CD4-positive, alpha-beta T cell treated with Interleukin-10 for 1 hour (primary cell): Measurements from ENCODE around the gene HDDC3.
"Not testable (repeated sequence)": the region's sequence is repeated elsewhere in the genome, so short reads cannot be mapped to it uniquely, and the experiment has no call there.

ENCODE experiments used
- DNase-seq: peaks from one replicate; pipeline ENCODE4 v3.0.0-alpha.2; 2020

Gene HDDC3

GRCh38 chr15:90929246-90930019 lies 2.9 kb downstream of the HDDC3 start:
- DNase-seq, result no peak

DNA sequence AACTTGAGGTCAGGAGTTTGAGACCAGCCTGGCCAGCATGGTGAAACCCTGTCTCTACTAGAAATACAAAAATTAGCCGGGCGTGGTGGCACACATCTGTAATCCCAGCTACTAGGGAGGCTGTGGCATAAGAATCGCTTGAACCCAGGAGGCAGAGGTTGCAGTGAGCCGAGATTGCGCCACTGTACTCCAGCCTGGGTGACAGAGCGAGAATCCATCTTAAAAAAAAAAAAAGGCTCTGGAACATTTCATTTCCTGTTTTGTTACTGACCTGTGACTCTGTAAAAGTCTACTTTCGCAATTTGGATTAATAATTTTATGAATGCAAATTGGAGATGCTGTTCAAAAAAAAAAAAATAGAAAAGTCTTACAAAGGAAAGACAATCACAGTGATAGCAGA lies 4.2 kb downstream of the HDDC3 start:
- DNase-seq, result not testable (repeated sequence)

- not testable (repeated sequence) for DNase-seq
Observed at GRCh38 chr15:90926766-90927165, 5.6 kb downstream of the HDDC3 start.

- DNase-seq, result no peak
Observed at GRCh38 chr15:90924375-90924774, 8.0 kb downstream of the HDDC3 start.

DNA sequence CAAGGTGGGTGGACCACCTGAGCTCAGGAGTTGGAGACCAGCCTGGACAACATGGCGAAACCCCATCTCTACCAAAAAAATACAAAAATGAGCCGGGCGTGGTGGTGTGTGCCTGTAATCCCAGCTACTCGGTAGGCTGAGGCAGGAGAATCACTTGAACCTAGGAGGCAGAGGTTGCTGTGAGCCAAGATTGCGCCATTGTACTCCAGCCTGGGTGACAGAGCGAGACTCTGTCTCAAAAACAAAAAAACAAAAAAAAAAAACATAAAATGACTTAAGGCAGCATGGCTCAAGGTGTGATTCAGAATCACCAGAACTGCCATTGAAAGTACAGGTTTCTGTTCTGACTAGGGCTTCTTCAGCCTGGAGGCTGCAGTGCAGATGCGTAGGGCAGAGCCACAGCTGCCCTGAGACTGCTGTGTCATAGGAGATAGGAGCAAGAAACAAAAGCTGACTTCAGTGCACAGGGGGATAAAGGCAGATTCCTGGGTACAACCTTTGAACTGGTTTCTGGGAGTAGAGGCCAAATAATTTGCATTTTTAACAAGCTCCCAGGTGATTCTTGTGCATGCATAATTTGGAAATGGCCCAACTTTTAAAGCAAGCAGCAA lies 9.5 kb downstream of the HDDC3 start:
- not testable (repeated sequence) for DNase-seq

- no peak for DNase-seq
Observed at GRCh38 chr15:90921887-90922286, 10.5 kb downstream of the HDDC3 start.

DNA sequence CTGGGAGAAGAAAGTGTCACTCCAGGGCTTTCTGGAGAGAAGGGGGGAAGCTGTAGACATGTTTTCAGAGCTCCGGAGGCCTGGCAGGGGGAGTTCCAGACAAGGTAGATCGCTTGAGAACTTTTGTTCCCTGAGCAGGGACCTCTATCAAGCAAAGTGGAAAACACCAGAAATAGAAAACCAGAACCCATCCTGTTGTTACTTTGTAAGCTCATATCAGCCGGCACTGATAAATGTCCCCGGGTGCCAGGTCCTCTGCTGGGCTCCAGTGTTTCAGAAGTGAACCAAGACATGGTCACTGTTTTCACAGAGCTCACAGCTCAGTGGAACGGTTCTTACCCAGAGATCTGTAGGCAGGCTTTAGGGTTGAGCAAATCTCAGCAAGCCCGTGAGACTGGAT lies 13.5 kb downstream of the HDDC3 start:
- DNase-seq, result no peak

DNA sequence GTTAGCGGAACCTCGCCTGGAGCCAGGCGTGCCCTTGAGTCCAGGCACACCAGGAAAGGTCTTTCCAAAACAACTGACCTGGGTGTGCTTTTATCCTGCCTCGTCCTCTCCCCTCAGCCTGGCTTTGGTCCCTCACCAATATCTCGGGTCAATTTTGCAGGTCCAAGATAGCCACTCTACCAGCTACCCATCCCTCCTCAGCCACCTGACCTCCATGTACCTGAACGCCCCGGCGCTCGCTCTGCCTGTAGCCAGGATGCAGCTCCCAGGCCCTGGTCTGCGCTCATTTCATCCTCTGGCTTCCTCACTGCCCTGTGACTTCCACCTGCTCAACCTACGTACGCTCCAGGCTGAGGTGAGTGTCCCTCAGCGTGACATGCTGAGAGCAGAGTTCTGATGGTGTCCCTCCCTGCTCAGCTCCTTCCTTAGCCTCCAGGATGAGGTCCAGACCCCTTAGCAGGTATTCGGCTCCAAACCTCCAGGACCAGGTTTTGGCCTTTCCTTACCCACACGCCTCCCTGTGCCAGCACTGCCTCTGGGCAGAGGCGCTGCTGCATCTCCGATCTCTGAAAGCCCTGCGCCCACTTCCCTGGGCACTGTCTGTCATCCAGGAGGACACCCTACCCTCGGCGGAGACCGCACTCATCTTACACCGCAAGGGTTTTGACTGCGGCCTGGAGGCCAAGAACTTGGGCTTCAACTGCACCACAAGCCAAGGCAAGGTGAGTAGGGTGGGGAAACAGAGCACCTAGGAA lies 14.1 kb downstream of the HDDC3 start:
- no peak for DNase-seq

GRCh38 chr15:90917569-90917968 lies 14.8 kb downstream of the HDDC3 start:
- DNase-seq, result no peak

DNA sequence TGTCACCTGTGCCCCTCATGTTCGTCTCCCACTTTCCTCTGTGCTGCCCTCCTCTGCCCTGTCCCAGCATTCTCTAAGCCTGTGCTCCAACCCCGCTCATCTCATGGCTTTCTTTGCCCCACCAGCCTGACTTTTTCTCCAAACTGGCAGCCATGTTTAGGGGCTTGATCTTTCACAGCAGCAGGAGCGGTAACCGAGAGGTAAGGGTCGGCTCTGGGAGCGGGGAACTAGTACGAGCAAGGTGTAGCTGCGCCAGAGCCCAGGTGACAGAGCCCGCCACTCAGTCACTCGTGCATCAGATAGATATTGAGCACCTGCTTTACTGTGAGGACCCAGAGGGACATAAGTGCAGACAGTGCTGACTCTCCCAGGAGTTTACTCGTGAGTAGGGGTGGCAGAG lies 15.9 kb downstream of the HDDC3 start:
- no peak for DNase-seq

DNA sequence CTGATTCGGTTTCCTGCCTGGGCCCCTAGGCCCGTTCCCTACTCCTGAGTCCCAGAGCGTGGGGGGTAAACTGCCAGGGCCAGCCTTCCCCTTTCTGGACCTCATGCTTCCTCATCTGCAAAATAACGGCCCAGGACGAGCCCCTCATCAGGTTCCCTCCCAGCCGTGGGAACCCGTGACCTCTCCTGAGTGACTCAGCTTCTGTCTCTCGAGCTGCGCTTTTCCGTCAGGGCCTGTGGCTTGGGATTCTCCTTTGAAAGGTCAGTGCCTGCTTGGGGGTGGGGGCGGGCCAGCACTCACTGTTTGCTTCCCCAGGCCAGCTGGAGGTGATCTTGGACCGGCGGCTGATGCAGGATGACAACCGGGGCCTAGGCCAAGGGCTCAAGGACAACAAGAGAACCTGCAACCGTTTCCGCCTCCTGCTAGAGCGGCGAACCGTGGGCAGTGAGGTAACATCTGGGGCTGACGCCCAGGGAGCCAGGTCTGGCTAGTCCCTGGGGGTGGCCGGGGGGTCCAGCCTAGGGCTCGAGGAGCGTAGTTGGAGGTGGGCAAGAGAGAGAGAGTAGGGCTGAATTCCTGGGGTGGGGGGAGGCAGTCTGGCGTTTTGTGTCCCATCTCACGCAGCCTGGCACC lies 16.4 kb downstream of the HDDC3 start:
- no peak for DNase-seq

GRCh38 chr15:90915216-90915807 lies 17.0 kb downstream of the HDDC3 start:
- no peak for DNase-seq

GRCh38 chr15:90914305-90915080 lies 17.9 kb downstream of the HDDC3 start:
- DNase-seq, result no peak

DNA sequence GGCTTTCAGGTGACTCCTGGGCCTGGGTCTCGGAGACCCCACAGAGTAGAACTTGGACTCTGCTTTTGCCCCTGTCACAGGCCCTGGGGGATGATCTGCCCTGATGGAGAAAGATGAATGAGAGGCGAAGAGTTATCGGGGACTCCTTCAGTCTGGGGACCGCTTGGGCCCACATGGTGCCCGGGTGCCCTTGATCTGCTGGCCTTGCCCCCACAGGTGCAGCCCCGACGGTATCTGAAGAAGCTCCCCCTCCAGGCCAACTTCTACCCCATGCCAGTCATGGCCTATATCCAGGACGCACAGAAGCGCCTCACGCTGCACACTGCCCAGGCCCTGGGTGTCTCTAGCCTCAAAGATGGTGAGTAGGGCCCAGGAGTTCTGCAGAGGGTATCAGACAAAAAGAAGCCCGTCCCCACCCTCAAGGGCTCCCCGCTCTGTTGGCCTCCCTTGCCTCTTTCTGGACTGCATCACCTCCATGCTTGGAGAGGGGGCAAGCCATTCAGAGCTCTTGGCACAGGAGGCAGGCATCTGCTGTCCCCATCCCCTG lies 18.9 kb downstream of the HDDC3 start:
- no peak for DNase-seq

- DNase-seq, result no peak
Observed at GRCh38 chr15:90912770-90913075, 19.6 kb downstream of the HDDC3 start.

DNA sequence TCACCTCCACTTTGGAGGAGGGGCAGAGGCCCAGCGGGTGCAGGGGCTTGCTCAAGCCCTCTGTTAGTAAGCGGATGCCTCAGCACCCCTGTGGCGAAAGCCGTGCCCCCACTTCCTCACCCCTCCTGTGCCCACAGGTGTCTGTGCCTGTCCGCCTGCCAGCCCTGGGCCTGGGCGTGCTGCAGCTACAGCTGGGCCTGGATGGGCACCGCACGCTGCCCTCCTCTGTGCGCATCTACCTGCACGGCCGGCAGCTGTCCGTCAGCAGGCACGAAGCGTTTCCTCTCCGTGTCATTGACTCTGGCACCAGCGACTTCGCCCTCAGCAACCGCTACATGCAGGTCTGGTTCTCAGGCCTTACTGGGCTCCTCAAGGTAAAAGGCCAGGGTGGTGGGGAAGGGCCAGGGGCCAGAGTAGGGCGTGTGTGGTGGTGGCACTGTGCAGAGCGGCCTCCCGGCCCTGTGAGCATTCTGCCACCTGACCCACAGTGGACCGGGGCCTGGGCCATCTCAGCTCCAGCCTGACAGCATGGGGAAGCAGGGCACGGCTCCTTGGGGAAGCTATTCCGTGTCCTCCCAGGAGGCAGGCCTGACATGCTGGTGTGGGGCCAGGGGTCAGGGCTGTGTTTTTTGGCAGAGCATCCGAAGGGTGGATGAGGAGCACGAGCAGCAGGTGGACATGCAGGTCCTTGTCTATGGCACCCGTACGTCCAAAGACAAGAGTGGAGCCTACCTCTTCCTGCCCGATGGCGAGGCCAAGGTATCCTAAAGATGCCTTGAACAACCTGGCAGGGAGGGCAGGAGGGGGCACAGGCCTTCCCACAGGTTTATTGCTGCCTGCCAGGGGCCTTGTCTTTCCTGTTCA lies 20.2 kb downstream of the HDDC3 start:
- no peak for DNase-seq

DNA sequence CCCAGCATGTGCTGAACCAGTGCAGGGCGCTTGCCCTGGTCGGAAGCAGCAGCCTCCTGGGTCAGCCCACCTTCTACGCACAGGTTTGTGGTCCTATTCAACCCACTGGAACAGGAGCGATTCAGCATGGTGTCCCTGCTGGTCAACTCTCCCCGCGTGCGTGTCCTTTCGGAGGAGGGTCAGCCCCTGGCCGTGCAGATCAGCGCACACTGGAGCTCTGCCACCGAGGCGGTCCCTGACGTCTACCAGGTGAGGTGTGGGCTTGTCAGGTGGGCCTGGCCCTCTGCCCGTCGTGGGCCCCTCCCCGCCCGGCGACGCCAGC lies 21.1 kb downstream of the HDDC3 start:
- no peak for DNase-seq

DNA sequence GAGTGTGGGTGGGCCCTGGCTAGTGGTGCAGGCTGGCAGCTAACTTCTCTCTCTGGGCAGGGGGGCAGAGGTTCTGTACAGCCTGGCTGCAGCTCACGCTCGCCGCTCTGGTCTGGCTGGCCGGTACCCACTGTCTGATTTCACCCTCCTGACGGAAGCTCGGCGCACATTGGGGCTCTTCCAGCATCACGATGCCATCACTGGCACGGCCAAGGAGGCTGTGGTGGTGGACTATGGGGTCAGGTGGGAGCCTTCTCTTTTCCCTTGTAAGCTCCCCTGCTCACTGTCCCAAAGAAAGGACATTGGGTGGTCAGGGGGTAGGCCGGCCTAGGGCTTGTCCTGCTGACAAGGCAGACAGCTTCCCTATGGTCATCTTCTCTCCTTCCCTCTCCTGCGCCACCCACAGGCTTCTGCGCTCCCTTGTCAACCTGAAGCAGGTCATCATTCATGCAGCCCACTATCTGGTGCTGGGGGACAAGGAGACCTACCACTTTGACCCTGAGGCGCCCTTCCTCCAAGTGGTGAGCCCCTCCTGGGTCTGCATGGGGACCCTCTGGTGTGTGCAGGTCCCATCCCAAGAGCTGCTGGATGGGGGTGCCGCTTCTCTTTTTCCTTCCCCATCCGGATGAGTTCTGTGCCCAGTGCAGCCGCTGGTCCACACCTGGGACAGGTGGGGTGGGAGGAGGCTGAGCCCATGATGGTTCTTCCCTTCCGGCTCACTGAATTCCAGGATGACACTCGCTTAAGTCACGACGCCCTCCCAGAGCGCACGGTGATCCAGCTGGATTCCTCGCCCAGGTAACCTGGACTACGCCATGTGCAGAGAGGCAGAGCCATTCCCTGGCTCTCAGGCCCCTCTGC lies 21.7 kb downstream of the HDDC3 start:
- DNase-seq, result no peak

DNA sequence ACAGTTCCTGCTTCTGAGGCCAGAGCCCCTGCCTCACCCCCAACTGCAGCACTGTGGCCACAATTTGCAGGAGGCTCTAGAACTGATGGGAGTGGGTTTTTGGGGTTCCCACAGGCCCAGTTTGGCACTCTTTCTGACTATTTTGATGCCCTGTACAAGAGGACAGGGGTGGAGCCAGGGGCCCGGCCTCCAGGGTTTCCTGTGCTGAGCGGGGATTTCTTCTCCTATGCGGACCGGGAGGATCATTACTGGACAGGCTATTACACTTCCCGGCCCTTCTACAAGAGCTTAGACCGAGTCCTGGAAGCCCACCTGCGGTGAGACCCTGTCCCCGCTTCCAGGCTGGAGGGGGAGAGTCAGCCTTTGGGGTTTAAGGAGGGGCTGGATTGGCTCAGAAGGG lies 22.4 kb downstream of the HDDC3 start:
- DNase-seq, result no peak

- DNase-seq, result not testable (repeated sequence)
Observed at GRCh38 chr15:90909449-90909848, 22.9 kb downstream of the HDDC3 start.
